HG02943 (cell line): Measurements from ENCODE around the gene HSD17B11.
"Not testable (repeated sequence)": the region's sequence is repeated elsewhere in the genome, so short reads cannot be mapped to it uniquely, and the experiment has no call there.

Experiments
- ATAC-seq: cut with Tn5 transposase; IDR thresholded peaks from one replicate; pipeline ENCODE4 v1.9.1; 2021; ENCODE audit warnings: mild to moderate bottlenecking, low read depth, moderate library complexity; ENCODE audit not compliant: unreplicated experiment

The HSD17B11 gene

DNA sequence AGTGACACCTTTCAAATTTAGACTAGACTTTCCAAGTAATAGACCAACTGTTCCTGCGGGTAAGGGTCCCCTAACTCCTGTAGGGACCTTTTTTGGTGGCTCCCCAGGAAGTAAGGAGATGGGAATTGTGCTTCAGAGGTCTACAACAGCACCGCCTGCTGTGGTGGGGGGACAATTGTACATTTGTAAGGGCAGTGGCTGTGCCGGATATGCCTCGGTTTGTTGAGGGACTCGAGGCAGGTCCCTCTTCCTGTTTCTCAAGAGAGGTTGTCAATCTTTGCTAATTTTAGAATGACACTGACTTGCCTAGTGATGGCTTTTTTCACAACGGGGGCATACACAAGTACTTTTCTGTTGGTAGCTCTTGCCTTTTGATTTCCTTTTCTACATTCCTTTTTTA, 15.5 kb upstream of the HSD17B11 start:
- no peak for ATAC-seq

- ATAC-seq, result no peak
Observed at GRCh38 chr4:87405211-87405820, 14.3 kb upstream of the HSD17B11 start.

DNA sequence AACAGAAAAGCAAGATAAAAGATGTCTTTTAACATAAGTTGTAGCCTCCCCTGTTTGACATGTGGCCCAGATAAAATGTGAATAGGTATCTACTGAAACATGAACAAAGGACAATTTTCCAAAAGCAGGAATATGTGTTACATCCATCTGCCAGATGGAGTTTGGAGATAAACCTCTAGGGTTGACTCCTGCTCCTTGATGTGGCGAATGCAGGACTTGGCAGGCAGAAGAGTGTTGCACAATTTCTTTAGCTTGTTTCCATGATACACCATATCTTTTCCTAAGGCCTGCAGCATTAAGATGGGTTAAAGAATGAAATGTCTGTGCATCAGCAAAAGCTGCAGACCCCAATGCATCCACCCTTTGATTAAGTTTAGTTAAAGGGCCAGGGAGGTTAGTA, 12.7 kb upstream of the HSD17B11 start:
- not testable (repeated sequence) for ATAC-seq

GRCh38 chr4:87399954-87400353, 9.0 kb upstream of the HSD17B11 start:
- ATAC-seq, result no peak

- no peak for ATAC-seq
Observed at GRCh38 chr4:87399148-87399547, 8.2 kb upstream of the HSD17B11 start.

GRCh38 chr4:87395851-87396250, 4.9 kb upstream of the HSD17B11 start:
- ATAC-seq, result not testable (repeated sequence)

DNA sequence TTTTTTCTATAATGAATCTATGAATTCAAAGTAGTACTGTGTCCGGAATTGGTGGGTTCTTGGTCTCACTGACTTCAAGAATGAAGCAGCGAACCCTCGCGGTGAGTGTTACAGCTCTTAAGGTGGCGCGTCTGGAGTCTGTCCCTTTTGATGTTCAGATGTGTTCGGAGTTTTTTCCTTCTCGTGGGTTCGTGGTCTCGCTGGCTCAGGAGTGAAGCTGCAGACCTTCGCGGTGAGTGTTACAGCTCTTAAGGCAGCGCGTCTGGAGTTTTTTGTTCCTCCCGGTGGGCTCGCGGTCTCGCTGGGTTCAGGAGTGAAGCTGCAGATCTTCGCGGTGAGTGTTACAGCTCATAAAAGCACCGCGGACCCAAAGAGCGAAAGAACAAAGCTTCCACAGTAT, 4.1 kb upstream of the HSD17B11 start:
- ATAC-seq, result not testable (repeated sequence)

- ATAC-seq, result no peak
Observed at GRCh38 chr4:87392183-87392582, 1.2 kb upstream of the HSD17B11 start.

GRCh38 chr4:87391576-87392054, 627 bp upstream of the HSD17B11 start:
- ATAC-seq, result peak; percentile 16

- ATAC-seq, result no peak
Observed at GRCh38 chr4:87390551-87390890, 467 bp downstream of the HSD17B11 start.

DNA sequence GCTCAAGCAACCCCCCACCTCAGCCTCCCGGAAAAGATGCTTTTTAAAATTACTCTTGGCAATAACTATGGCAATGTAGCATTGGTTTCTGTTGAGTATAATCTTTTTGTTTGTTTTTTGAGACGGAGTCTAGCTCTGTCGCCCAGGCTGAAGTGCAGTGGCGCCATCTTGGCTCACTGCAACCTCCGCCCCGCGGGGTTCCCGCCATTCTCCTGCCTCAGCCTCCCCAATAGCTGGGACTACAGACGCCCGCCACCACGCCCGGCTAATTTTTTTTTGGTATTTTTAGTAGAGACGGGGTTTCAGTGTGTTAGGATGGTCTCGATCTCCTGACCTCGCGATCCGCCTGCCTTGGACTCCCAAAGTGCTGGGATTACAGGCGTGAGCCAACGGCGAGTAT, 933 bp downstream of the HSD17B11 start:
- not testable (repeated sequence) for ATAC-seq

DNA sequence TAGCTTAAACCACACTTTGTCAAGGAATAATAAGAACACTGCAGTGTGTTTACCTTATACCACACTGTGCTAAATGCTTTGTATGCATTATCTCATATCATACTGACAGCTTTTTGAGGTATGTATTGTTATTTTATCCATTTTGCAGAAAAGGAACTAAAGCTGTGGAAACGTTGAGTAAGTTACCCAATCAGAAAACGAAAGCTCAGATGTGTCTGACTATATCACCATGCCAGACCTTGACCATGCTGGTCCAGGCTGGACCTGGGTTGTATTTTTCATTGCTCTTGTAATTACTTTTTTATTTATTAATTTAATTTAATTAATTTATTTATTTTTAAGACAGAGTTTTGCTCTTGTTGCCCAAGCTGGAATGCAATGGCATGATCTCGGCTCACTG, 2.1 kb downstream of the HSD17B11 start:
- ATAC-seq, result no peak

DNA sequence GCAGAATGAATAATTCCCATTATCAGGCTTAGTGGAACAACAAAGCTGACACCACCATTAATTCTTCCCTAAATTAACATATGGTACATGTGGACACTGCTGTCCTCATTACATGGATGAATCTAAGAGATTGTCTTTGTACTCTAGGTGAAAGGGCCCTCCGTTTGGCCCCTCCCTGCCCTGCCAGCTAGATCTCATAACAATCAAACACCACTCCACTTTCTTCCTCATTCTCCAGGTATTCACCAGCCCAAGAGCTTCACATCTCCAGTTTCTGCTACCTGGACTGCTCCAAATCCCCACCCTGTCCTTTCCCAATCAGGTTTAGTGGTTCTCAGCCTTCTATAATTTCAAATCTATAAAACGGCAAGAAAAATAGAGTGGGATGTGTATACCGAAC, 3.8 kb downstream of the HSD17B11 start:
- no peak for ATAC-seq

GRCh38 chr4:87384466-87385132, 6.4 kb downstream of the HSD17B11 start:
- not testable (repeated sequence) for ATAC-seq

DNA sequence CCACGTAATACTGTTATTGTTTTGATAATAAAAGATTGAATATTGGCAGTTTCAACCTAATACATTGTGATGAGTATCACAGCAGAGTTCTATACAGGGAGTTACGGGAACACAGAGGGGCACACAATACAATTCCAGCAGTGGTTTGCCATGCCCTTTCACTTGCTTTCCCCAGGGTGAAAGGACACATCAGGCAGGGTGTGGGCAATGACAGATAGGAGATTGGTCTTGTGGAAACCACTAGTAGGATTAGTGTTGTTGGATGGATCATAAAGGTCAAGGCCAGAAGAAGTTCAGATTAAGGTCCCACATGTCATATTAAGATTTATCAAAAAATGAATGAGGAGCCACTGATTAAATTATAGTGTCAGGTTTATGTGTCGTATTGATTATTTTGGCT, 8.1 kb downstream of the HSD17B11 start:
- ATAC-seq, result no peak

DNA sequence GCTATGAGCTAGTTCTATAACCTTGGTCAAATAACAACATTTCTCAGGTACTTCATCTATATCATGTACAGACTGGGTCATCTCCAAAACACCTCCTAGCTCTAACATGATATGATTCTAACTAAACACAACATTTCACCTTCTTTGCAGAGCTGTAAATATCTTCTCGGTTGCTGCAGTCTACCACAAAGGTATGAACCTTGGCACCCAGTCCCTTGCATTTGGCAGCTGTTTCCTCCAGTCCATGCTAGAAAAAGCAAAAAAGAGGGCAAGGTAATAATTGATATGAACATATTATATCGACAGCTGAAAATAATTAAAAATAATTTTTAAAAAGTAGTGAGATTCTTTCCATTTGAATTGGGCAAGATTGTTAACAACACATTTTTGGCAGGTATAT, 8.9 kb downstream of the HSD17B11 start:
- ATAC-seq, result no peak

GRCh38 chr4:87377816-87378215, 13.2 kb downstream of the HSD17B11 start:
- ATAC-seq, result no peak

- ATAC-seq, result no peak
Observed at GRCh38 chr4:87375719-87376291, 15.2 kb downstream of the HSD17B11 start.

GRCh38 chr4:87370068-87370467, 20.9 kb downstream of the HSD17B11 start:
- no peak for ATAC-seq

GRCh38 chr4:87366521-87367162, 24.3 kb downstream of the HSD17B11 start:
- ATAC-seq, result no peak

DNA sequence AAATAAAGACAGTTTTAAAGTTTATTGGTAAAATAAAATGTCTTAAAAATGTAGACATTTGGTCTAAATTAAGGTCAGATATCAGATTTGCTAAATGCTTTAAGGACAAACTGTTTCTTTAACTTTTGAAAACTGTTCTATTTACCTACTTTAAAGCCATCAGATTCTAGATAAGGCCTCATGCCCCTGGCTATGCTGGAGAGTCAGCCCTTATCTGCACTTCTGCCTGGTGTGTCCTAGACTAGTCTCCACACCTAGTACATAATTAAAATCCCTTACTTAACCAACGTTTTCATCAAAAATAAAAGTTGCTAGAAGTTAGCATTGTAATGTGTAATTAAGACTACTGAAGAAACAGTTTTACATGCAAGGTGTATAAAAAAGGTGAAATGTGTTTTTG, 25.6 kb downstream of the HSD17B11 start:
- ATAC-seq, result no peak

DNA sequence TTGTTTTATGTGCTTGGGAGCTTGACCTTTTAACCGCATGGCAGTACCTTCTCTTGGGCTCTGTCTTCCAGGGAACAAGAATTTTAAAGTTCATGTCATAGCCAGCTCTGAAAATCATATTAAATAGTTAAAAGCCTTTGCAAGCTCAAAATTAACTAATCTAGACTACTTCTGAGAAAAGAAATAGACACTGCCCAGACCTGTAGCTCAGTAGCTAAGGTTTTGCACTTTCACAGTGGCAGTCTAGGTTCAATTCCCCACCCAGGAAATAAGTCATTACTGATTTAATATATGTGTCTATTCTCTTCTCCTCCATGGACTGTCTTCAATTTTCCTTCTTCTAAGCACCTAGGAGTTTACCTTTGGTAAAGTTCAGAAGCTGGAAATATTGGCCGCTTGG, 27.4 kb downstream of the HSD17B11 start:
- no peak for ATAC-seq
